ENCODE results near the gene UVRAG.

The UVRAG gene

GRCh38 chr11:75814677-75815344 lies at the start of gene UVRAG:
TSS of gene UVRAG (plus strand) at chr11:75815210. CDS start at chr11:75815408, 198 bp downstream.
- peak; percentile 86 for TF ChIP-seq POLR2A (IDR thresholded peaks at IDR 0.05; ENCODE audit: low read length)
- TF ChIP-seq GATA1 (IDR thresholded peaks at IDR 0.05; ENCODE audit: low read depth, low read length) = no peak
- peak; percentile 100 for DNase-seq

DNA sequence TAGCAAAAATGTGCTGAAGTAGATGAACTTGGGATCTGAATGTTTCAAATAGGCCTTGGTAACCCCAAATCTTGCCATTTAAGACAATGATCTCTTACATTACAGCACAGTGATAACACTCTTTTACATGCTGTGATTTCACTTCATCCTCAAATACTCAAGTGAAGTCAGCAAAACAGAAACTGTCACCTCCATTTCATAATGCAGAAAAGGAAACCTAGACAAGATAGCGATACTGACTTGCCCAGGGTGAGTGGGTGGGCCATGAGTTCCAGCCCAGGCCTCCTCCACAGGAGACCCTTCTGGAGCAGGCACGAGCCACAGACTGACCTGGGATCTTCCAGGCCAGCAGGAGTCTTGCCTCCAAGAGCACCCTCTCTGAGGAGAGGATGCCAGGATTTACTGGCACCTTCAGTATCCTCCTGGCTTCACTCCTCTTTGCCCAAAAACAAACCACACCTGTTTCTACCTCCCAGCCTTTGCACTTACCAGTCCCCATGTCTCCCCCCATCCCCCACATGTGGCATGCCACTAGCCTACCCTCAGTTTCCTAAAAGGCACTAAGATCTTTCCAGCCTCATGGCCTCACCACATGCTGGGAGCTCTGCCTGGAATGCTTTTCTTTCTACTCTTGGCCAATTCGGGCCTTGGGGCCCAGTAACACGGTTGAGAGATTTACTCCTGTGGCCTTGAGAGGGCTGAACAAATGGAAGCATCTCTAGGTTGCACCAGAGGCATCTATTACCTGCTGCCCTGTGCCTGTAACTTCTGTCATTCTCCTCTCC lies 48.4 kb upstream of the UVRAG start:
- TF ChIP-seq POLR2A (IDR thresholded peaks at IDR 0.05; ENCODE audit: low read length) (no peak), GATA1 (IDR thresholded peaks at IDR 0.05; ENCODE audit: low read depth, low read length) (no peak)
- no peak for DNase-seq

DNA sequence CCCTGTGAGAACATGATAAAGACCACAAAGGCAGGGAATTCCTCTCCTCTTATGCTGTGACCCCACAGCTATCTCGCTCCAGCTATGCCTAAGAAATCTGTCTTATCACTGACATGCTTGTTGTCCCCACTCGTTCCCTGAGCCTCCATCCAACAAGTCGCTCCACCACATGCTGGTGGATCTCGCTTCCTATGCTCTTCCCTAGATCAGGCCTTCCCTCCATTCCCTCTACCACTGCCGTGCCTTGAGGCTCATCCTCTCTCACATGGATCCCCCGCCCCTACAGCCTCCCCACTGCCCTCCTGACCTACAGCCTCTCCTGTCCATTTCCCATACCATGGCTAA lies 47.8 kb upstream of the UVRAG start:
- TF ChIP-seq POLR2A (IDR thresholded peaks at IDR 0.05; ENCODE audit: low read length) (no peak), GATA1 (IDR thresholded peaks at IDR 0.05; ENCODE audit: low read depth, low read length) (no peak)
- DNase-seq = no peak

DNA sequence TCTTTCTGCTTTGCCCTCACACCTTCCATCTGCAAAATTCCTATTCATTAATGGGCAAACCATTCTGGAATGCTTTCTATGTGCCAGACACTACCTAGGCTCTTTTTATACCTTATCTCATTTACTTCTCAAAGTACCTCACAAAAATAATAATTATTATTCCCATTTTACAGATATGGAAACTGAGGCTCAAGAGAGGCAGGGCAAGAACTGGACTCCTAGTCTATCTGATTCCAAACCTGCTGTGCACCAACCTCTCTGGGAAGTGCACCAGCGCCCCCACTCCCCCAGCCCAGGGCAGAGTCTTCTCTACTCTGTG lies 47.3 kb upstream of the UVRAG start:
- DNase-seq = no peak
- TF ChIP-seq POLR2A (IDR thresholded peaks at IDR 0.05; ENCODE audit: low read length) (no peak), GATA1 (IDR thresholded peaks at IDR 0.05; ENCODE audit: low read depth, low read length) (no peak)

DNA sequence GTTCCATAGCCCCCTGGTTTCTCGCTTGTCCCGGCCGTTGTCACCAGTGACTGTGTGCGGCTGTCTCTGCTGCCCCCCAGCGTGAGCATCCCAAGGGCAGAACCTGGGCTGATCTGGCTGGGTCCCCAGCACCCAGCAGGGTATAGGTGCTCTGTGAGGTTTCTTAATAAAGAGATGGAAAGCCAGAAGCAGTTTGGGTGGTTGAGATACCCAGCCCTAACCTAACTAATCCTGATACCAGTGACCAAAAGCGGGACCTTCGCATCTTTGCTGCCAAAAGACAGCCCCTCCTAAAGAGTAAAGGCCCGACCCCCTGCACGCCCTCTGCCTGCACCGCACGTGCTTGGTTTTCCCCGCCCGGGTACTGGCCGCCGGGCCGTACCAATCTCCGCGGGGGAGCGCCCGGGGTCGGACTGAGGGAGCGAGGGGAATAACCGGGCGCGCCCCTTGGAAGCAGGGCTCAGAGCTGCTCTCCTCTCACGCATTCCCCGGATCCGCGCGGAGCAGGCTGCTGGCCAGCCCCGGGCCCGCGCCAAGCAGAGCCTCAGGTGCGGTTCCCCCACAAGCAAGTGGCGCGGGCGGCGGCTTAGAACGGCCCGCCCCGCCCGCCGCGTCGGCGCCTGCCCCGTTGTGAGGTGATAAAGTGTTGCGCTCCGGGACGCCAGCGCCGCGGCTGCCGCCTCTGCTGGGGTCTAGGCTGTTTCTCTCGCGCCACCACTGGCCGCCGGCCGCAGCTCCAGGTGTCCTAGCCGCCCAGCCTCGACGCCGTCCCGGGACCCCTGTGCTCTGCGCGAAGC lies 46.7 kb upstream of the UVRAG start, which contains the start of gene DGAT2:
TSS of gene DGAT2 (plus strand) at position 667 of the 797 bp plus-strand sequence. CDS start 214 bp downstream, outside the sequence.
- peak; percentile 88 to 92 for DNase-seq
- TF ChIP-seq POLR2A (IDR thresholded peaks at IDR 0.05; ENCODE audit: low read length) (peak; percentile 25), GATA1 (IDR thresholded peaks at IDR 0.05; ENCODE audit: low read depth, low read length) (no peak)

GRCh38 chr11:75768909-75769771 lies 45.9 kb upstream of the UVRAG start:
- DNase-seq = no peak
- no peak for TF ChIP-seq POLR2A (IDR thresholded peaks at IDR 0.05; ENCODE audit: low read length)
- no peak for TF ChIP-seq GATA1 (IDR thresholded peaks at IDR 0.05; ENCODE audit: low read depth, low read length)

GRCh38 chr11:75770102-75770501 lies 44.9 kb upstream of the UVRAG start:
- DNase-seq = no peak
- no peak for TF ChIP-seq POLR2A (IDR thresholded peaks at IDR 0.05; ENCODE audit: low read length)
- no peak for TF ChIP-seq GATA1 (IDR thresholded peaks at IDR 0.05; ENCODE audit: low read depth, low read length)

- DNase-seq = no peak
- TF ChIP-seq GATA1 (IDR thresholded peaks at IDR 0.05; ENCODE audit: low read depth, low read length) = no peak
- TF ChIP-seq POLR2A (IDR thresholded peaks at IDR 0.05; ENCODE audit: low read length) = no peak
These were observed 43.2 kb upstream of the UVRAG start for GRCh38 chr11:75771646-75772410.

DNA sequence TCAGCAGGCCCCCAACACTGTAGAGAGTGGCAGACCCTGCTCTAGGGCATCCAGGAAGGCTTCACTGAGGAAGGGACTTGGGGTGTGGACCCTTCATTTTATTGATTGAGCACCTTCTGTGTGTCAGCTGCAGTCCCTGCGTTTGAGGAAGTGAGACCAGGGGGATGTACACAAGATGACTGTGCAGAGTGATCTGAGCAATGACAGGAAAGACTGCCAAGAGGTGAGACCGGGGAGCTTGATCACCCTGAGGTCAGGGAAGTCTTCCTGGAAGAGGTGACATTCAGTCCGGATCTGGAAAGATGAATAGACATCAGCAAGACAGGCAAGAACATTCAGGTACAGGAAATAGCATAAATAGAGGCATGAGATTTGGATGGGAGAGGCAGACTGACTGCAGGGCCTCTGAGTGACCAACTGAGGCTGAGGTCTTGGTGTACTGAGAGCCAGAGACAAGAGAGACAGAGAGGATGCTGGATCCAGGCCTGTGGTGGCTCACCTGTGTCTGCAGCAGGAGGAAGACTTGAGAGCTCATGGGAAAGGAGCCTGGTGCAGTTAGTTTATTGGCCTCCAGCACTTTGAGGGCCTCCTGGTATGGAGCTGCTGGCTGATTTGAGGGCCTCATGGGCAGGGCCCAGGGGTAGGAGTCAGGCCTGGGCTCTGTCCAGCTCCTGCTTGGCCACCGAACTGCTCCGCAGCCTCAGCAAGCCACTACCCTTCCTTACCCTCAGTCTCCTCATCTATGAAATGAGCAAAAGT lies 41.2 kb upstream of the UVRAG start:
- TF ChIP-seq GATA1 (IDR thresholded peaks at IDR 0.05; ENCODE audit: low read depth, low read length) = no peak
- TF ChIP-seq POLR2A (IDR thresholded peaks at IDR 0.05; ENCODE audit: low read length) = no peak
- peak in 1 of 2 experiments; percentile 24 for DNase-seq

- DNase-seq = no peak
- TF ChIP-seq POLR2A (IDR thresholded peaks at IDR 0.05; ENCODE audit: low read length) (no peak), GATA1 (IDR thresholded peaks at IDR 0.05; ENCODE audit: low read depth, low read length) (no peak)
These were observed 40.0 kb upstream of the UVRAG start for GRCh38 chr11:75775056-75775455.

GRCh38 chr11:75776546-75776945 lies 38.5 kb upstream of the UVRAG start:
- no peak for TF ChIP-seq GATA1 (IDR thresholded peaks at IDR 0.05; ENCODE audit: low read depth, low read length)
- TF ChIP-seq POLR2A (IDR thresholded peaks at IDR 0.05; ENCODE audit: low read length) = no peak

More at GRCh38 chr11:75776546-75776945, 38.5 kb upstream of the UVRAG start:
- no peak for DNase-seq
